H1 (cell line): ENCODE data around the gene CYTIP. TPM values are rescaled to one million over a fixed set of nuclear protein-coding genes. Genes with fewer than 3 reads are reported as not detected.

Source experiments
- ASH2L ChIP-seq: fragments of 200-600, 300-600 bp; sonication (generic); IDR thresholded peaks from one replicate; pipeline ENCODE4 v1.7.1; 2017; ENCODE audit warnings: low read length
- EGR1 ChIP-seq: IDR thresholded peaks from 2 replicates; pipeline ENCODE4 v1.6.1; 2011; ENCODE audit warnings: low read depth, low read length, borderline replicate concordance
- GTF2F1 ChIP-seq: IDR thresholded peaks from 2 replicates; pipeline ENCODE4 v1.6.1; 2012; ENCODE audit warnings: low read depth, low read length, improper control_type of control experiment, borderline replicate concordance
- MAX ChIP-seq: IDR thresholded peaks from 2 replicates; pipeline ENCODE4 v1.6.1; 2012; ENCODE audit warnings: inconsistent platforms
- RAD21 ChIP-seq, 2 experiments: IDR thresholded peaks in 1 of 2; conservative IDR thresholded peaks in 1 of 2; 2 replicates each; pipeline ENCODE4 v1.6.1; 2011; ENCODE audit warnings: low read depth in 2 of 2, low read length in 2 of 2, improper control_type of control experiment in 1 of 2, inconsistent platforms in 1 of 2, mild to moderate bottlenecking in 1 of 2, moderate library complexity in 1 of 2
- RFX5 ChIP-seq: IDR thresholded peaks from 2 replicates; pipeline ENCODE4 v1.6.1; 2011; ENCODE audit warnings: low read depth, low read length, improper control_type of control experiment, borderline replicate concordance
- SAP30 ChIP-seq: fragments of 300-600 bp; sonication (generic); IDR thresholded peaks from 2 replicates; pipeline ENCODE4 v1.7.1; 2012; ENCODE audit warnings: low read length, moderate library complexity, mild to moderate bottlenecking, inconsistent platforms; ENCODE audit not compliant: insufficient read depth, insufficient replicate concordance
- SIX5 ChIP-seq: IDR thresholded peaks from 2 replicates; pipeline ENCODE4 v1.6.1; 2011; ENCODE audit warnings: mild to moderate bottlenecking, low read depth, low read length
- SP2 ChIP-seq: IDR thresholded peaks from 2 replicates; pipeline ENCODE4 v1.6.1; 2012; ENCODE audit warnings: mild to moderate bottlenecking, low read length, inconsistent platforms
- TAF1 ChIP-seq: IDR thresholded peaks from 2 replicates; pipeline ENCODE4 v1.6.1; 2011; ENCODE audit warnings: mild to moderate bottlenecking, low read depth, low read length
- TBP ChIP-seq: IDR thresholded peaks from 2 replicates; pipeline ENCODE4 v1.6.1; 2011; ENCODE audit warnings: low read depth, low read length, improper control_type of control experiment
- polyA plus RNA-seq, 7 experiments: library from polyadenylated mRNA; depleted of rRNA in 3 of 7; stranded (reverse) in 5 of 7; unstranded in 2 of 7; fragments of >200 nt in 5 of 7; fragments of 200-250 nt in 2 of 7; gene quantifications; 1 replicate in 5 of 7; 2 replicates in 1 of 7; 4 replicates in 1 of 7; pipeline versions ENCODE4 v1.2.1 to v1.2.3, GENCODE V29; 2011 to 2013; ENCODE audit warnings: missing spikeins in 2 of 7, mixed read lengths in 2 of 7
- total RNA-seq: library from RNA; stranded (reverse); fragmentation: NEBNext Ultra II Directional; extraction: Animal tissue kit (Norgen Biotek cat#: 25700); gene quantifications from 2 replicates; pipeline ENCODE4 v1.2.1, GENCODE V29; 2021

CYTIP gene
- total and polyA plus RNA-seq, 2 of the 8 experiments (the other 6 are each of a cell fraction or from before 2014, with no cell fraction given), result 0.12 TPM; not detected in 1

GRCh38 chr2:157428500-157429175, 15.3 kb downstream of the CYTIP start (continued):
- TF ChIP-seq TAF1 (no peak), SIX5 (no peak), EGR1 (no peak), RFX5 (no peak), MAX (no peak), SAP30 (no peak), GTF2F1 (no peak), RAD21 (IDR thresholded peaks at IDR 0.05 in 1 of 2, conservative IDR thresholded peaks at IDR 0.05 in 1 of 2; ENCODE audit: low read depth in 2 of 2, low read length in 2 of 2) (no peak), TBP (no peak), ASH2L (no peak), SP2 (no peak)
- TF ChIP-seq, all 59 proteins: peak for 0
